Measurements from ENCODE around the gene UPF1.

GRCh38 chr19:18807861-18808331, 23.9 kb upstream of the UPF1 start:
- TF ChIP-seq CTCF (IDR thresholded peaks at IDR 0.05; ENCODE audit: insufficient read depth, low read depth, low read length) (no peak), EZH2 (IDR thresholded peaks at IDR 0.05; ENCODE audit: insufficient read depth, low read length) (no peak)

Measured in astrocyte (in vitro differentiated cells and primary cell).